Ammon's horn (tissue), 1 donor: Measurements from ENCODE around the gene C1QTNF1.
A peak's percentile ranks its signal among the peaks of the same experiment; 100 is the strongest.

Experiments used
- DNase-seq: peaks from one replicate; pipeline ENCODE4 v3.0.0-alpha.2; 2016; ENCODE audit warnings: low spot score

The C1QTNF1 gene

DNA sequence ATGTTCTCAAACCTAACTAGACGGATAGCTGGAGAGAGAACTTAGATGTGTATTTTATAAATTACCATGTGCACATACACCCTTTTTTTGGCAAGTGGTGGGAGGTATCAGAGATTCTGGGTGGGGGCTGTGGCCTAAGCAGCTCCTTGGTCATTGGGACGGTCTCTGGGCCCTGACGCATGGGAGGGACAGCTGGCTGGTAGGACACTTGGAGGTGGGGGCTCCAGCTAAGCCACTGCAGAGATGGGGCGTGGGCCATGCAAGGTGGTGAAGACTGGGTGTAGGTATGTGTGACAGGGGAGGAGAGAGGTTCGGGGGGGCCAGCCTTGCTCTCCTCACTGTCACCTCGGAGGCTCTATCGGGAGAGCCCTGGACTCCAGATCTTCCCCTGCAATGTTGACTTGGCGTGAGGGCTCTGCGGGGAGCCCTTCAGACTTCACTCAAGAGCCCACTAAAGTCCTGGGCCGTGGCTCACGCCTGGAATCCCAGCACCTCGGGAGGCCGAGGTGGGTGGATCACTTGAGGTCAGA, 17.1 kb downstream of the C1QTNF1 start:
- DNase-seq = no peak

DNA sequence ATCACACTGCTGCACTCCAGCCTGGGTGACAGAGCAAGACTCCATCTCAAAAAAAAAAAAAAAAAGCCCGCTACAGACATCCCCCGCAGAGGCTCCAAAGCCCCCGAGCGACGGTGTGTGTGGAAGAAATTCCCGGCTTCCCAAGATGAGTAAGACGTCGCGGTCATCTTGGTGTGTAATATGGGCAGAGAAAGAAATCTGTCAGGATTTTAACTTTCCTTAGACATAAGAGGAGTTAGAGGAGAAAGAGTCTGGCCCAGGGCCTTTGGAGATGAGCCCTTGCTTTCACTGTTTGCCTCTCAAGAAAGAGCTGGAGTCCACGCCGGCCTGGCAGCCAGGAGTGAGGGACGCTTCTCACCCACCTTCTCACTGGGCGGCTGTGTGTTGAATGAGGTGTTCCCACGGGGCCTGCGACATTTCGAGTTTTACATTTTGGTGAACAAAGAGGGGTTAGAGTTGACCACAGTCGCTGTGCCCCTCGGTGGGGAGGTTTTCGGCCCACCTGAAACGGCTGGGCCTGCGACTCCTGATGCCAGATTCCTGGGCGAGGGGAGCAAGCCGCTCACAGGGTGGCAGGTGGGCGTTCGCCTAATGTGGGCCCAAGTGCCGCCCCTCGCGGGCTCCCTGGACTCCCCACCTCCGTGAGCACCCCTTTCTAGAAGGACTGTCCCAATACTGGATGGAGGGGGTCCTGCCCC, 17.9 kb downstream of the C1QTNF1 start:
- DNase-seq = no peak

DNA sequence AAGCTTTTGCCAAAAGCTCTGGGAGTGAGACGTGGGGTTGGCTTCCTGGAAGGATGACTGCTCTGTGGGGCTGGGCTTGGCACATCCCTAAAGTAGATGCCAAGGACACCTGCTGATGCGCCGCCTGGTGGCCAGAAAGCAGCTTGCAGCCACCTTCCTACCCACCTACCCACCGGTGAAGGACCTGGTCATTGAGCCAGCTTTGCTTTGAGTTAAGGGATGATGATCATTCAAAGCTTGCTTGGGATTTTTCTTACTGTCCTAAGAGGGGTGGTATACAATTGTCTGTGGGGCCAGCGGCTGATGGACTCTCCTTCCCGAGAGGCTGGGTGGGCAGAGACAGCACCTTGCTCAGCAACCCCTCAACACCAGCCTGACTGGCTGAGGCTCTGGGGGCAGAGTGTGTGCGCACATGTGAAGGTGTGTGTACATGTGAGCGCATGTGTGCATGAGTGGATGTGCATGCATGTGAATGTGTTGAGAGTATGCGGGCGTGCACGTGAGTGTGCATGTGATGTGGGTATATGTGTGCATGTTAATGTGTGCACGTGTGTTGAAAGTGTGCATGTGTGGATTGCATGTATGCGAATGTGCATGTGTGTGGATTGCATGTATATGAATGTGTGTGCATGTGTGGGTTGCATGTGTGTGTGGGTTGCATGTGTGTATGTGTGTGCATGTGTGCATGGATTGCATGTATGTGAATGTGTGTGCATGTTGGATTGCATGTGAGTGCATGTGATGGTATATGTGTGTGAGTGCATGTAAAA, 18.6 kb downstream of the C1QTNF1 start:
- peak; percentile 39 for DNase-seq

DNA sequence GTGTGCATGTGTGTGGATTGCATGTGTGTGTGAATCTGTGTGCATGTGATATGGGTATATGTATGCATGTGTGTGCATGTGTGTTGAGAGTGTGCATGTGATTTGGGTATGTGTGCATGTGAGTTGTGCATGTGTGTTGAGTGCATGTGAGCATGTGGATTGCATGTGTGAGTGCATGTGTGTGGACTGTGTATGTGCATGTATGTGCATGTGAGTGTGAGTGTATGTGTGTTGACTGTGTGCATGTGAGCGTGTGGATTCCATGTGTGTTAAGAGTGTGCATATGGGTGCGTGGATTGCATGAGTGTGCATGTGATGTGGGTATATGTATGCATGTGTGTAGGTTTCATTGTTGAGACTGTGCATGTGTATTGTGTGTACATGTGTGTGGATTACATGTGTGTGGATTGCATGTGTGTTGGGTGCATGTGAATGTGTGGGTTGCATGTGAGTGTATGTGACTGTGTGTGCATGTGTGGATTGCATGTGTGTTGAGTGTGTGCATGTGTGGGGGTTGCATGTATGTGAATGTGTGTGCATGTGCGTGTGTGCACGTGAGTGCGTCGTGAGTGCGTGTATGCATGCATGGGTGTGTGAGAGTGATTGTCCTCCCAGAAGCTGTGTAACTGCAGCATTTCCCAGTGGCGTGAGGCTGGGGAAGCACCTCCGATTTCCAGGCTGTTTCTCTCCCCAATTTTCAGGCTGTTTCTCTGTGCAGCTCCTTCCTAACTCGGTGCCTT, 19.4 kb downstream of the C1QTNF1 start:
- no peak for DNase-seq

DNA sequence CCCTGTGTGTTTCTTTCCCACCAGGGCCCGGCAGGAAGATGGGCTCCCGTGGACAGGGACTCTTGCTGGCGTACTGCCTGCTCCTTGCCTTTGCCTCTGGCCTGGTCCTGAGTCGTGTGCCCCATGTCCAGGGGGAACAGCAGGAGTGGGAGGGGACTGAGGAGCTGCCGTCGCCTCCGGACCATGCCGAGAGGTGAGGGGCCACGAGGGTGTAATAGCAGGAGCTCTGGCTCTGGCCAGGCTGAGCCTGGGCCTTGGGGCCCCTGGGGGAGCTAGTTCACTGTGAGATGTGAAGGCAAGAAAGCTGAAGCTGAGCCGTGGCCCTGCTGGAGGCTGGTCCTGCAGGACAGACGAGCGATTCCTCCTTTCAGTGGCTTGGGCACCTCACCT, 20.0 kb downstream of the C1QTNF1 start:
- DNase-seq = no peak

DNA sequence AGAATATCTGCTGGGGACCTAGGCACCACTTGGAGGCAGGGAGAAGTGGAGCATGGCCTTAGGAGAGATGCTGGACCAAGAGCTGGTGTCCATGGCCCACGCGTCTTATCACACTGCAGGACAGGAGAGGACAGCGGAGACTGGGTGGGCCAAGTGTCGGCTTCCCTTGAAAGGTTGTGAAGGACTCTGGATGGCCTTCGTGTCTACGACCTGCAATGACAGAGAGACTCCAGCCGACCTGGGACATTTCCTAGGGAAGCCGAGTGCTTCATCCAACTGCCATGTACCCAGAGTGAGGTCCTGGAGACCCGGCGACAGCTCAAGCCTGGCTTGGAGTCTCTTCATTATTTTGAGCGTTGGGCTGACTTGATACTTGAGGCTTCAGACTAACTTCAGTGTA, 20.5 kb downstream of the C1QTNF1 start:
- no peak for DNase-seq

DNA sequence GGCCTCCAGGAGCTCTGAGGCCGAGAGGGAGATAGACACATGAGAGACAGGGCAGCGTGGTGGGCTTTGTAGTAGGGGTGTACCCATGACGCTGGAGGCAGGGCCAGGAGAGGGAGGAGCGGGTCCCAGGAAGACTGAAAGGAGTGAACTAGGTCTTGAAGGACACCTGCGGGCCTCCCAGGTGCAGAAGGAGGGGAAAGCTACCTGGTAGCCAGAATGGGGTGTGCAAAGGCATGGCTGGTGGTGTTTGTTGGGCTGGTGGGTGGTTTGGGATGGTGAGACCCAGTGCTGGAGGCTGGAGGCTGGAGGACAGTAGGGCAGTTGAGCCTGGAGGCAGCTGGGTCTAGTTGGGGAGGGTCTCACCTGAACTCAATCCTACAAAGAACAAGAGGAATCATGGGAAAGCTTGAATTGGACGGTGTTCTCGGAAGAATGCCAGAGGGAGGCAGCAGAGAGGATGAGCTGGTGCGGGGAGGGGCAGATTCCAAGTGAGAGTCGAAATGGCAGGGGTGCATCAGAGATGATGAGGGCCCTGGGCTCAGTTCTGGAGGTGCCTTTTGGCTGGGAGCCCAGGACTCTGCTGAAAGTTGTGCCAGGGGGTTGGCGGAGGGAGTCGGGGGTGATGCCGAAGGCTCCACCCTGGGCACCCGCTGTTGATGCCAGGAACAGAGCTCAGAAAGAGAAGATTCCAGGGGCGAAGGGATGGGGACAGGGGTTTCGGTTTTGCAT, 21.2 kb downstream of the C1QTNF1 start:
- no peak for DNase-seq

DNA sequence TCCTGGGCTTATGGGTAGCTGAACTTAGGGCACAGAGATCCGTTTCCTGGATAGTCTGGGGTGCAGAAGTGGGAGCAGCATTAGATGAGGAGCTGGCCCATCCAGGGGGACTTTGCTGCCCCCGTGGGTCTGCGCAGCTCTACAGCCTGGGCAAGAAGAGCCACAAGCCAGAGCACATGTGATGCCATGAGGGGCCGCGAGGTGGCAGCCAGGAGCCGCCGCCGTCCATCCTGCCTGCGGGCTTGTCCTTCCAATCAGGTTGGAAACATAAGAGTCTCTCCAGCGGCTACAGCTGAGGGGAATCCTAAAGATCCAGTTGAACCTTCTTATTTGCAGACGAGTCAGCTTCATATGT, 21.9 kb downstream of the C1QTNF1 start:
- DNase-seq = peak; percentile 83

DNA sequence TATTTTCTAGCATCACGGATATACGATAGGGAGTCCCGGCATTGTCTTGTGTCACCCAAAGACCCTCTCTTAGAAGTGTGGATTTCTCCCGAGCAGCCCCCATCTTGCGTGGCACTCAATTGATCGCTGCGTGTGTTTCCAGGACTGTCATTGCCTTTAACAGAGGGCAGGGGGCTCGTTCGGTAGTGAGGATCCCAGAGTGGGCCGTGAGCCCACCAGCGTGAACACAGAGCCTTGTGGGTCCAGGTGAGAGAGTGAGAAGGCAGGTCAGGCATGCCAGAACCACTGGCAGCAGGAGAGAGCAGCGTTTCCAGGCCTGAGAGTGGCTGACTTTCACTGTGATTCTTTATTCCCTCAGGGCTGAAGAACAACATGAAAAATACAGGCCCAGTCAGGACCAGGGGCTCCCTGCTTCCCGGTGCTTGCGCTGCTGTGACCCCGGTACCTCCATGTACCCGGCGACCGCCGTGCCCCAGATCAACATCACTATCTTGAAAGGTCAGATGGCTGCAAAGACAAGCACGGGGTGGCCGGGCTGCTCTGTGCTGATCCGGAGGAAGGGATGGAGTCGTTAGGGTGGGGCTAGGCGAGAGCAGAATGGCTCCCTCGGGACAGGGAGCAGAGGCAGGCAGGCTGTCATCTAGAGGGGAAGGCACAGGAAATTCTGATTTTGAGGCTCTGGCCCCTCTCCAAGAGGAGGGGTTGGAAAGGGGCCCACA, 22.4 kb downstream of the C1QTNF1 start:
- no peak for DNase-seq

DNA sequence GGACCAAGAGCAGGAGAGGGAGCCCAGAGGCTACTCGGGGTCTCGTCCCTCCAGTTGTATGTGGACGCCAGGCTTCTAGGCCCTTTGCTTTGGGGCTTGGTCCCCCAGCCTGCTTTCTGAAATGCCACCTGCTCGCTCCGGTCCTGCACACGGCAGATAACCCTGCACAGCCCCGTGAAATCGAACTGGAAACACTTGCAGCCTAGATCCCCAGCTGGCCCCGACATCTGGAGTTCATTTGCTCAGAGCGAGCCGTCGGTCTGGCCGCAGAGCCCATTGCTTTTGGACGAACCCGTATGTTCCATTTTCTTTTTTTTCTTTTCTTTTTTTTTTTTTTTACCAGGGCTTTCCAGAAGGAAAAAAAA, 22.9 kb downstream of the C1QTNF1 start:
- no peak for DNase-seq

DNA sequence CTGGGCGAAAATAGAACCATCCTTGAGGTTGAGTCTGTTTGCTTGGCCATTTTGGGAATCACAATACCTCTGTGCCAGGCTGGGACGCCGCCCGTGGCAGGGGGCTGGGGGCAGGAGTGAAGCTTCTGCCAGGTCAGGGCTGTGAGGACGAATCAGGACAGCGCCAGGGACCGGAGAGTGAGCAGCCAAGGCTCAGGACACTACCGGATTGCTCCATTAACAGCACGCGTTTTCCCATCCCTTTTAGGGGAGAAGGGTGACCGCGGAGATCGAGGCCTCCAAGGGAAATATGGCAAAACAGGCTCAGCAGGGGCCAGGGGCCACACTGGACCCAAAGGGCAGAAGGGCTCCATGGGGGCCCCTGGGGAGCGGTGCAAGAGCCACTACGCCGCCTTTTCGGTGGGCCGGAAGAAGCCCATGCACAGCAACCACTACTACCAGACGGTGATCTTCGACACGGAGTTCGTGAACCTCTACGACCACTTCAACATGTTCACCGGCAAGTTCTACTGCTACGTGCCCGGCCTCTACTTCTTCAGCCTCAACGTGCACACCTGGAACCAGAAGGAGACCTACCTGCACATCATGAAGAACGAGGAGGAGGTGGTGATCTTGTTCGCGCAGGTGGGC, 23.4 kb downstream of the C1QTNF1 start:
- no peak for DNase-seq

DNA sequence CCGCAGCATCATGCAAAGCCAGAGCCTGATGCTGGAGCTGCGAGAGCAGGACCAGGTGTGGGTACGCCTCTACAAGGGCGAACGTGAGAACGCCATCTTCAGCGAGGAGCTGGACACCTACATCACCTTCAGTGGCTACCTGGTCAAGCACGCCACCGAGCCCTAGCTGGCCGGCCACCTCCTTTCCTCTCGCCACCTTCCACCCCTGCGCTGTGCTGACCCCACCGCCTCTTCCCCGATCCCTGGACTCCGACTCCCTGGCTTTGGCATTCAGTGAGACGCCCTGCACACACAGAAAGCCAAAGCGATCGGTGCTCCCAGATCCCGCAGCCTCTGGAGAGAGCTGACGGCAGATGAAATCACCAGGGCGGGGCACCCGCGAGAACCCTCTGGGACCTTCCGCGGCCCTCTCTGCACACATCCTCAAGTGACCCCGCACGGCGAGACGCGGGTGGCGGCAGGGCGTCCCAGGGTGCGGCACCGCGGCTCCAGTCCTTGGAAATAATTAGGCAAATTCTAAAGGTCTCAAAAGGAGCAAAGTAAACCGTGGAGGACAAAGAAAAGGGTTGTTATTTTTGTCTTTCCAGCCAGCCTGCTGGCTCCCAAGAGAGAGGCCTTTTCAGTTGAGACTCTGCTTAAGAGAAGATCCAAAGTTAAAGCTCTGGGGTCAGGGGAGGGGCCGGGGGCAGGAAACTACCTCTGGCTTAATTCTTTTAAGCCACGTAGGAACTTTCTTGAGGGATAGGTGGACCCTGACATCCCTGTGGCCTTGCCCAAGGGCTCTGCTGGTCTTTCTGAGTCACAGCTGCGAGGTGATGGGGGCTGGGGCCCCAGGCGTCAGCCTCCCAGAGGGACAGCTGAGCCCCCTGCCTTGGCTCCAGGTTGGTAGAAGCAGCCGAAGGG, 24.2 kb downstream of the C1QTNF1 start:
- no peak for DNase-seq

DNA sequence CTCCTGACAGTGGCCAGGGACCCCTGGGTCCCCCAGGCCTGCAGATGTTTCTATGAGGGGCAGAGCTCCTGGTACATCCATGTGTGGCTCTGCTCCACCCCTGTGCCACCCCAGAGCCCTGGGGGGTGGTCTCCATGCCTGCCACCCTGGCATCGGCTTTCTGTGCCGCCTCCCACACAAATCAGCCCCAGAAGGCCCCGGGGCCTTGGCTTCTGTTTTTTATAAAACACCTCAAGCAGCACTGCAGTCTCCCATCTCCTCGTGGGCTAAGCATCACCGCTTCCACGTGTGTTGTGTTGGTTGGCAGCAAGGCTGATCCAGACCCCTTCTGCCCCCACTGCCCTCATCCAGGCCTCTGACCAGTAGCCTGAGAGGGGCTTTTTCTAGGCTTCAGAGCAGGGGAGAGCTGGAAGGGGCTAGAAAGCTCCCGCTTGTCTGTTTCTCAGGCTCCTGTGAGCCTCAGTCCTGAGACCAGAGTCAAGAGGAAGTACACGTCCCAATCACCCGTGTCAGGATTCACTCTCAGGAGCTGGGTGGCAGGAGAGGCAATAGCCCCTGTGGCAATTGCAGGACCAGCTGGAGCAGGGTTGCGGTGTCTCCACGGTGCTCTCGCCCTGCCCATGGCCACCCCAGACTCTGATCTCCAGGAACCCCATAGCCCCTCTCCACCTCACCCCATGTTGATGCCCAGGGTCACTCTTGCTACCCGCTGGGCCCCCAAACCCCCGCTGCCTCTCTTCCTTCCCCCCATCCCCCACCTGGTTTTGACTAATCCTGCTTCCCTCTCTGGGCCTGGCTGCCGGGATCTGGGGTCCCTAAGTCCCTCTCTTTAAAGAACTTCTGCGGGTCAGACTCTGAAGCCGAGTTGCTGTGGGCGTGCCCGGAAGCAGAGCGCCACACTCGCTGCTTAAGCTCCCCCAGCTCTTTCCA, 25.1 kb downstream of the C1QTNF1 start:
- DNase-seq = no peak

DNA sequence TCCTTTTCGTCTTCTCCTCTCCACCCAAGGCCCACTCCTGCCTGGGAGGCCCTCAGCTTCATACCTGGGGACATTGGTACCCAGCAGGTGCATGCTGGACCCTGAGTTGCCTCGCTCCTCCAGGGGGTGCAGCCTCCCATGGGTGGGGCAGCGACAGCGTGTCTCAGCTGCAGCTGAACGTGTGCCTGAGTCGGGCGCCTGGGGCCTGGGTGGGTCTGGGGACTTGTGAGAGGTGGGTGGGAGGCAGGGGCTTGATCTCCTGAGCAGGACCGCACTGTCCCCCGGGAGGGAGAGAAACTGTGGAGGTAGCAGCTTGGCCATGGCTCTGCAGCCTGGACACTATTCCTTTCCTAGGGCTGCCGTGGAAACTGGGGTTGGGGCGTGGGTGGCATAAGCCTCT, 25.9 kb downstream of the C1QTNF1 start:
- no peak for DNase-seq

DNA sequence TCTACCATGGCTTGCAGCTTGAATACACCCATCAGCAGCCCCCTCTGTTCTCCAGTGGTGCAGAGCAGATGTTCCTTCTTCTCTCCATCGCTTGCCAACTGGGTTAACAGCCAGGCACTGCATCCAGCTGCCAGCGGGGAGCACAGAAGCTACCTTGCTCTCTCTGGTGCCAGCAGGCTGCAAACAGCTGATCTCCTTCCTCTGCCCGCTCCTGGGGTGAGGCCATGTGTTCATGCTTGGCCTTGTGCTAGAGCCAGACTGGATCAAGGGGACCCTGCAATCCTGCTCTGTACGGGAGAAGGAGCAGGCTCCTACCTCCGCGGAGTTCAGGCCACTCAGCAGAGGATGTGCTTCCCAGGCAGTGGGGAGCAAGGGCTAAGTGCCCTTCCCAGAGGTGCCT, 26.6 kb downstream of the C1QTNF1 start:
- no peak for DNase-seq

DNA sequence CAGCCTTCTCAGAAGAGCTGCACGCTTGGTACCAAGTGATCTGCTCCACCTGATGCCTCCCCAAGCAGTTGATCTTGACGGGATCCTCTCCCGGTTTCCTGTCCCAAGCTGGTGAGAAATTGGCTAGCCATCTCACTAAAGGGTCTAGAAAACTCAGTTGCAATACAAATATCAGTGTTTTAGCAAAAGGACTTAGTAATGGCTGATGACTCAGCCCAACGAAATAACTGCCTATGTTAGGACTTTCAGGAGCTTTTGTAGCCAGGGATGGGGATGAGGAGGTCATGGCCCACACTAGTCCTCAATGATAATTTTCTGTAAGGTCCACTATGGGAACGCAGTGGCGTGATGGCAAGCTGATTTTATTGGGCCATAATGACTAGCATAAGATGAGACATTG, 27.3 kb downstream of the C1QTNF1 start:
- DNase-seq = no peak

DNA sequence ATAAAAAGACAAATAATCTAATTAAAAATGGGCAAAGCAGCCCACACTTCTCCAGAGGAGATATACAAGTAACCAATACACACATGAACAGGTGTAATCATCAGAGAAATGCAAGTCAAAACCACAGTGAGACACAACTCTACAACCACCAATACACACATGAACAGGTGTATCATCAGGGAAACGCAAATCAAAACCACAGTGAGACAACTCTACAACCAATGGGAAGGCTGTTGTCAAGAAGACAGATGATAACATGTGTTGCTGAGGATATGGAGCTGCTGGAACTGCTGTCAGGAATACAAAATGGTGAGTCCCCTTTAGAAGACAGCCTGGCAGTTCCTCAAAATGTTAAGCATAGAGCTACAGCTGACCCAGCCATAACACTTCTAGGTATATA, 28.2 kb downstream of the C1QTNF1 start:
- no peak for DNase-seq

DNA sequence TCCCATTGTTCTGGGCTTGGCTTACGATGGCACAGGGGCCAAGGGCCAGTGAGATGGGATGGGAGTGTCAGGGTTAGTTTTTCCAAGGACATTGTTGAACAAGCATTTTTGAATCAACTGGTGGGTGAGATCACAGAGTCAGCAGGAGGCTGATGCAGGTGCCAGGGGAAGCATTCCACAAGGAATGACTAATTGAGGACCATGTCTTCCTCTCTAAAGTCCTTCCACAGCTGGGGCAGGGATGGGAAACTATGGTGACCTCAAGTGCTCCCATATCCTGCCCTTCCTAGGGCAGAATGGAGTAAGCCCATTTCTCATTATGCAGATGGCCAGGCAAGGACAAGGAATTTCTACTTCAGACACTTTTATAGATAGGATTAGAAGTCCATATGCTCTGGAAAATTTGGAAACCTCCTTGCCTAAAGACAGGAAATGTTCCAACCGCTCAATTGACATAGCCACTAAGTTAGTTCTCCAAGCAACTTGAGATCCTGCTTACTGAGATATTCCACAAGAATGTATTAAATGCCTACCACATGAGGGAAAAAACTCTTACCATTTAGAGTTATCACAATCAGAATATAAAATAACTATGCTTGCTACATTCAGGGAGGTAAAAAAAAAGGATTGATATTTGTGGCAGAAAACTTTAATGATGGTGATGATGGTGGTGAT, 29.4 kb downstream of the C1QTNF1 start:
- DNase-seq = no peak
